Thyroid gland (tissue), 4 donors: ENCODE measurements around the gene CST11.

Source experiments
- POLR2A ChIP-seq, 2 donors: fragments of 450-650 bp; IDR thresholded peaks; one replicate each; pipeline ENCODE4 v1.6.1; 2017; ENCODE audit warnings: antibody characterized with exemption in 2 of 2, mild to moderate bottlenecking in 2 of 2, moderate library complexity in 1 of 2
- TF ChIP-seq, protein P1 (sequence below), 6 experiments: fragments of 200-600 bp in 3 of 6; fragments of 450-650 bp in 3 of 6; sonication (generic) in 3 of 6; IDR thresholded peaks; one replicate each; pipeline ENCODE4 v1.5.1; 2016 to 2019; ENCODE audit warnings: antibody characterized with exemption in 6 of 6, mild to moderate bottlenecking in 2 of 6, inconsistent platforms in 1 of 6, moderate library complexity in 1 of 6

DNA sequence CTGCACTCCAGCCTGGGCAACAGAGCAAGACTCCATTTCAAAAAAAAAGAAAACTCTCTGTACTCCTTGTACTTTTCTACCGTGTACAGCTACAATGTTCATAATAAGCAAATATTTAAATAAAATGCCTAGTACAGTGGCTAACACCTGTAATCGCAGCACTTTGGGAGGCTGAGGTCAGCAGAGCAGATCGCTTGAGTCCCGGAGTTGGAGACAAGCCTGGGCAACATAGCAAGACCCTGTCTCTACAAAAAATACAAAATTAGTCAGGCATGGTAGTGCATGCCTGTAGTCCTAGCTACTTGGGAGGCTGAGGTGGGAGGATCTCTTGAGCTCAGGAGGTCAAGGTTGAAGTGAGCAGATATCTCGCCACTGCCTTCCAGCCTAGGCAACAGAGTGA, 37.1 kb downstream of the CST11 start:
- TF ChIP-seq, protein P1, sequence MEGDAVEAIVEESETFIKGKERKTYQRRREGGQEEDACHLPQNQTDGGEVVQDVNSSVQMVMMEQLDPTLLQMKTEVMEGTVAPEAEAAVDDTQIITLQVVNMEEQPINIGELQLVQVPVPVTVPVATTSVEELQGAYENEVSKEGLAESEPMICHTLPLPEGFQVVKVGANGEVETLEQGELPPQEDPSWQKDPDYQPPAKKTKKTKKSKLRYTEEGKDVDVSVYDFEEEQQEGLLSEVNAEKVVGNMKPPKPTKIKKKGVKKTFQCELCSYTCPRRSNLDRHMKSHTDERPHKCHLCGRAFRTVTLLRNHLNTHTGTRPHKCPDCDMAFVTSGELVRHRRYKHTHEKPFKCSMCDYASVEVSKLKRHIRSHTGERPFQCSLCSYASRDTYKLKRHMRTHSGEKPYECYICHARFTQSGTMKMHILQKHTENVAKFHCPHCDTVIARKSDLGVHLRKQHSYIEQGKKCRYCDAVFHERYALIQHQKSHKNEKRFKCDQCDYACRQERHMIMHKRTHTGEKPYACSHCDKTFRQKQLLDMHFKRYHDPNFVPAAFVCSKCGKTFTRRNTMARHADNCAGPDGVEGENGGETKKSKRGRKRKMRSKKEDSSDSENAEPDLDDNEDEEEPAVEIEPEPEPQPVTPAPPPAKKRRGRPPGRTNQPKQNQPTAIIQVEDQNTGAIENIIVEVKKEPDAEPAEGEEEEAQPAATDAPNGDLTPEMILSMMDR (IDR thresholded peaks at IDR 0.05), result no peak
- no peak for TF ChIP-seq POLR2A (IDR thresholded peaks at IDR 0.05)
